ACC112 (cell line): Measurements from ENCODE around the gene CLSTN1.

Experiments used
- H2AFZ ChIP-seq: fragments of 200-600 bp; sonication (generic); one replicate; pipeline ENCODE4 v1.6.0; 2017; ENCODE audit warnings: antibody characterized with exemption, low read length; ENCODE audit not compliant: unreplicated experiment
- H3K27ac ChIP-seq: fragments of 200-600 bp; sonication (generic); 2 replicates; pipeline ENCODE4 v1.5.1; 2014; ENCODE audit warnings: low read depth, mild to moderate bottlenecking, antibody characterized with exemption, low read length, moderate library complexity
- H3K27me3 ChIP-seq: fragments of 200-600 bp; sonication (generic); 2 replicates; pipeline ENCODE4 v1.6.1; 2014; ENCODE audit warnings: mild to moderate bottlenecking, antibody characterized with exemption, low read length, moderate library complexity, mixed read lengths; ENCODE audit not compliant: insufficient read depth
- H3K36me3 ChIP-seq: fragments of 200-600 bp; sonication (generic); 2 replicates; pipeline ENCODE4 v1.6.1; 2016; ENCODE audit warnings: mild to moderate bottlenecking, antibody characterized with exemption, low read length, moderate library complexity, mixed read lengths; ENCODE audit not compliant: insufficient read depth
- H3K4me1 ChIP-seq: fragments of 200-600 bp; sonication (generic); one replicate; pipeline ENCODE4 v1.6.1; 2016; ENCODE audit warnings: low read length, mixed read lengths; ENCODE audit not compliant: insufficient read depth, unreplicated experiment, control insufficient read depth
- H3K4me3 ChIP-seq: fragments of 200-600 bp; sonication (generic); 2 replicates; pipeline ENCODE4 v1.5.1; 2014; ENCODE audit warnings: mild to moderate bottlenecking, low read depth, low read length
- H3K79me2 ChIP-seq: fragments of 200-600 bp; sonication (generic); one replicate; pipeline ENCODE4 v1.6.0; 2016; ENCODE audit warnings: low read length; ENCODE audit not compliant: control insufficient read depth, unreplicated experiment, insufficient read depth

CLSTN1 gene

DNA sequence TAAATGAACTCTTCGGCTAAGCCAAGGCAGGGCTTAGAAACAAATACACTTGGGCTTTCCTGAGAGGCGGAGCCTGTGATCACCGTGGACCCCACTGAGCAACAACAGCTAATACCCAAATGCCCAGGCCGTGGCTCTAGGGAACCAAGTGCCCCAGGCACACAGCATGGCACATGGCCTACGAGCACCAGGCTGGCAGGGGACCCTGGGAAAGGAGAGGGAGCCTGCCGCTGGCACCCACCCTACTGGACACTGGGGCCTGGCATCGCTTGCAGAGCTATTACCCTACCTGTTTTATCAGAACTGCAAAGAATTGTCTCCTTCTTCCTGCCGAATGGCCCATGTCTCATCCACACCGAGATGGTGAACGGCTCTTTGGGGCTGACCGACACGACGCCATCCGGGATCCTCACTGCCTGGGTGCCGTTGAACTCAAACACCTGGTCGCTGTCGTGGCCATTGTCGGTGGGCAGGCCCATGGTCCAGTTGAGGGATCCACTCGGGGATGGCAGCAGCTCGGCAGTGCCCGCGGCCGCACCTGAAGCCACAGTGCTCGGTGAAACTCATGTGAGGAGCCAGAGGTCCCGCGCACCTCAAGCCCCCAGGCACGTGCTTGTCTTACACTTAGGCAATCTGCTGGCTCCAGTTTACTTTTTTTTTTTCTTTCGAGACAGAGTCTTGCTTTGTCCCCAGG lies 79.5 kb downstream of the CLSTN1 start:
- peaks cover 9% of the 10 kb centered on the region for H3K36me3 ChIP-seq

GRCh38 chr1:9737671-9738070 lies 86.1 kb downstream of the CLSTN1 start:
- Histone ChIP-seq H3K27me3 (no peaks in the 10 kb centered on the region), H3K79me2 (no peaks in the 10 kb centered on the region), H2AFZ (no peak overlapping the region), H3K36me3 (peaks cover 22% of the 10 kb centered on the region), H3K27ac (no peak overlapping the region), H3K4me1 (no peaks in the 10 kb centered on the region), H3K4me3 (no peak overlapping the region)

More for the DNA sequence above, 79.5 kb downstream of the CLSTN1 start:
- Histone ChIP-seq H3K4me3 (no peak overlapping the region), H2AFZ (no peak overlapping the region), H3K27ac (no peak overlapping the region), H3K79me2 (no peaks in the 10 kb centered on the region), H3K4me1 (peaks cover 4% of the 10 kb centered on the region), H3K27me3 (no peaks in the 10 kb centered on the region)

DNA sequence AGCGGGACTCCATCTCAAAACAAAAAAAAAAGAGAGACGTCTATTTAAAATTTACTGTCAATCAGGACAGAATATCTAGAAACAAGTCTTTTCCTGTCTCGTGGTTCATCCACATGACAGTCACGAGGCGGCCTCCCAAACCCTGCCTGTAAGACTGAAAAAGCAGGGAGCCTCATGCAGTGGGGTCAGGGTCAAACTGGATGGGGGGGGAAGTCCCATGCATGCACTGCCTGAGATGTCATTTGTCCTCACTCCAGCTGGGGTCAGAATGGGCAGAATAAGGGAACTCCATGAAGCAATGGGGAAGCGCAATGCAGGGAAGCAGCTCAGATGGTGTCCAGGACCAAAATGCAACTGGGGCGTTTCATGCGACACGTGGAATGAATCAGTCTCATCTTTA lies 86.7 kb downstream of the CLSTN1 start:
- H3K36me3 ChIP-seq, result peaks cover 26% of the 10 kb centered on the region
- no peak overlapping the region for H2AFZ ChIP-seq
- H3K27ac ChIP-seq, result no peak overlapping the region
- no peaks in the 10 kb centered on the region for H3K27me3 ChIP-seq
- no peak overlapping the region for H3K4me3 ChIP-seq
- no peaks in the 10 kb centered on the region for H3K4me1 ChIP-seq
- H3K79me2 ChIP-seq, result no peaks in the 10 kb centered on the region

DNA sequence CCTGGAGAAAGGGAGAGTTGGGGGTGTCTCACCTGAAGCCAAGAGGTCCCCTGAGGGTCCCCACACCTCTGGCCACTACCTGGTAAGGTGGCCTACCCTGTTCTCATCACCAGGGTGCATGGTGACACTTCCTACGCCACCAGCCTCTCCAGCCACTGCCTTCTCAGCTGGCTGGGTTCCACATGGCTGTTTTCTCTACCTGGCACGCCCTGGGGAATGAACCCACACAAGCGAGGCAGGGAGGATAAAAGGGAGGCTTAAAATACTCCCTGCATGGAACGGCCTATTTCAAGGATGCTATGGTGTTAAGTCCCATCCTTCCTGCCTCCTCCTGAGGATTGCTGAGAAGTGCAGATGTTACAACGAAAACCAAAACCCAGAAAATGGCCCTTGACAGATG lies 87.5 kb downstream of the CLSTN1 start:
- Histone ChIP-seq H3K4me1 (no peaks in the 10 kb centered on the region), H2AFZ (no peak overlapping the region), H3K79me2 (no peaks in the 10 kb centered on the region), H3K27me3 (no peaks in the 10 kb centered on the region), H3K27ac (no peak overlapping the region), H3K36me3 (peaks cover 29% of the 10 kb centered on the region), H3K4me3 (no peak overlapping the region)

DNA sequence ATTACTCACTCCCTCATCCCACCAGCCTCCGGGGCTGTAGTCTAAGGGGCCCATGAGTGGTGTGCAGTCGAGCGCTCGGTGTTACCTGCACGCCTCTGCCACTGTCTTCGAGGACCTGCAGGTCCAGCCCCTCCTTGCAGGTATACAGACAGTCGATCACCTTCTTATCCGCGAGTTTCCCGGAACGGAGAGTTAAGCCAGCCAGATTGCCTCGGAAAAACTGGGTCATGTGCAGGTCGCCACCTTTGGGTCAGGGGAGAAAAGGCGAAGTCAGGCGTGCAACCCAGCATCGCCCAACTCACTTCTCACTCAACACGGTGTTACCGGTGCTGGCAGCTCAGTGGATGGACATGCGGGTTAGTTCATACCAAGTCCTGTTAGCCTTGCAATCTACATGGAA lies 88.0 kb downstream of the CLSTN1 start:
- no peaks in the 10 kb centered on the region for H3K79me2 ChIP-seq
- H3K27ac ChIP-seq, result no peak overlapping the region
- H2AFZ ChIP-seq, result no peak overlapping the region
- H3K27me3 ChIP-seq, result no peaks in the 10 kb centered on the region
- H3K4me3 ChIP-seq, result no peak overlapping the region
- no peaks in the 10 kb centered on the region for H3K4me1 ChIP-seq
- peaks cover 31% of the 10 kb centered on the region for H3K36me3 ChIP-seq

DNA sequence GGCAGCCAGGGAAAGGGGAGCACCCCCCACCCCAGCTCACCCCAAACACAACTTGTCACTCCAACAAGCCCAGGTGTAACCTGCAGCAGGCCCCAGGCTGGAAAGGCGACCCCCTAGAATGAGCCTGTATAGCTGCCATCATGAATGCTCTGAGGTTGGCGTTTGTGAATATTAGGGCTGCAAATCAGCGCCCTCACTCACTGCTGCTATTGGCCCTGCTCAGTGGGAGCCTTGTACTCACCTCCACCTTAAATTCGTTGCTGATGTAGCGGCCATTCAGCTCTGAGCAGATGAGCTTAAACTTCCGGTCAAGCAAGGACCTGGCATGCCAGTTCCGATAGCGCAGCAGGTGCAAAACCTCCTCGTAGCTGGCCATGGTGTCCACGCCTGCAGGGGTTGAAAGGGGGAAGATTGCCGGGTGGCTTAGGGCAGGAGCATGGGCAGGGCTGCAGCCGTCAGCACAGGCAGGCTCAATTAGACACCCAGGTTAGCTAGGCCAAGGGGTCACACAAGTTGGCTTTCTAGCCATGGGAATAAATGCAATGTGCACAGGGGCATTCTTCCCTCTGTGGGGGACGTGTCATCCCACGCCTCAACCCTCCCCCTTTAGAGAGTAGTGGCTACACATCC lies 90.5 kb downstream of the CLSTN1 start:
- Histone ChIP-seq H3K27me3 (no peaks in the 10 kb centered on the region), H3K27ac (no peak overlapping the region), H2AFZ (no peak overlapping the region), H3K4me1 (no peaks in the 10 kb centered on the region), H3K4me3 (no peak overlapping the region), H3K79me2 (no peaks in the 10 kb centered on the region), H3K36me3 (peaks cover 26% of the 10 kb centered on the region)

- no peak overlapping the region for H3K27ac ChIP-seq
- H3K27me3 ChIP-seq, result no peaks in the 10 kb centered on the region
These were observed 91.4 kb downstream of the CLSTN1 start for GRCh38 chr1:9732123-9732971.

GRCh38 chr1:9731561-9731960 lies 92.2 kb downstream of the CLSTN1 start:
- Histone ChIP-seq H3K4me1 (no peaks in the 10 kb centered on the region), H3K27me3 (no peaks in the 10 kb centered on the region), H3K4me3 (no peak overlapping the region), H3K79me2 (no peaks in the 10 kb centered on the region), H3K27ac (no peak overlapping the region), H3K36me3 (peaks cover 26% of the 10 kb centered on the region), H2AFZ (no peak overlapping the region)

More at GRCh38 chr1:9732123-9732971, 91.4 kb downstream of the CLSTN1 start:
- H2AFZ ChIP-seq, result no peak overlapping the region
- H3K4me3 ChIP-seq, result no peak overlapping the region
- H3K79me2 ChIP-seq, result no peaks in the 10 kb centered on the region
- H3K4me1 ChIP-seq, result no peaks in the 10 kb centered on the region
- peaks cover 26% of the 10 kb centered on the region for H3K36me3 ChIP-seq

- Histone ChIP-seq H3K36me3 (peaks cover 26% of the 10 kb centered on the region), H3K4me1 (no peaks in the 10 kb centered on the region), H3K27me3 (no peaks in the 10 kb centered on the region), H3K79me2 (no peaks in the 10 kb centered on the region), H3K27ac (no peak overlapping the region), H2AFZ (no peak overlapping the region), H3K4me3 (no peak overlapping the region)
These were observed 92.7 kb downstream of the CLSTN1 start for GRCh38 chr1:9731051-9731537.

- Histone ChIP-seq H3K4me1 (no peaks in the 10 kb centered on the region), H3K4me3 (no peak overlapping the region), H3K27me3 (no peaks in the 10 kb centered on the region), H3K27ac (no peak overlapping the region), H2AFZ (no peak overlapping the region), H3K79me2 (no peaks in the 10 kb centered on the region), H3K36me3 (peaks cover 18% of the 10 kb centered on the region)
These were observed 93.5 kb downstream of the CLSTN1 start for GRCh38 chr1:9730096-9730901.
